Progenitor cell of endocrine pancreas (in vitro differentiated cells): ENCODE data around the gene MXD4. TPM values are rescaled to one million over a fixed set of nuclear protein-coding genes. Genes with fewer than 3 reads are reported as not detected.

Experiments used
- DNase-seq: peaks from one replicate; pipeline ENCODE4 v3.0.0; 2021; ENCODE audit warnings: low spot score; ENCODE audit not compliant: unreplicated experiment
- H3K27ac Mint-ChIP-seq: 2 replicates; pipeline ENCODE4 v1.8.0; 2021; ENCODE audit warnings: mild to moderate bottlenecking, moderate library complexity, mixed read lengths
- H3K27me3 Mint-ChIP-seq: 2 replicates; pipeline ENCODE4 v1.8.0; 2021; ENCODE audit warnings: mixed read lengths
- H3K36me3 Mint-ChIP-seq: 2 replicates; pipeline ENCODE4 v1.8.0; 2022; ENCODE audit warnings: mixed read lengths; ENCODE audit not compliant: insufficient read depth
- H3K4me1 Mint-ChIP-seq: 2 replicates; pipeline ENCODE4 v1.8.0; 2021; ENCODE audit warnings: low read depth, mixed read lengths
- H3K4me3 Mint-ChIP-seq: 2 replicates; pipeline ENCODE4 v1.8.0; 2021; ENCODE audit warnings: low read depth, mild to moderate bottlenecking, moderate library complexity, mixed read lengths
- H3K9me3 Mint-ChIP-seq: 2 replicates; pipeline ENCODE4 v1.8.0; 2021; ENCODE audit warnings: low read depth, mixed read lengths
- CTCF ChIP-seq: fragments of 200-600 bp; sonication (generic); IDR thresholded peaks from one replicate; pipeline ENCODE4 v1.5.0; 2021; ENCODE audit warnings: antibody characterized with exemption, mild to moderate bottlenecking; ENCODE audit not compliant: unreplicated experiment
- total RNA-seq: library from RNA; stranded (reverse); gene quantifications from 2 replicates; pipeline ENCODE4 v1.2.1, GENCODE V29; 2021

MXD4 gene
- total RNA-seq, 1 donor from 2014 or later = 121 TPM

GRCh38 chr4:2284161-2284933 lies 22.4 kb upstream of the MXD4 start:
- H3K4me1 Mint-ChIP-seq = no peaks in the 10 kb centered on the region
- TF ChIP-seq CTCF = no peak

GRCh38 chr4:2283199-2283711 lies 21.3 kb upstream of the MXD4 start:
- TF ChIP-seq CTCF = no peak
- no peaks in the 10 kb centered on the region for H3K9me3 Mint-ChIP-seq
- no peak overlapping the region for H3K27ac Mint-ChIP-seq
- no peak for DNase-seq
- no peaks in the 10 kb centered on the region for H3K36me3 Mint-ChIP-seq
- no peaks in the 10 kb centered on the region for H3K4me1 Mint-ChIP-seq
- peaks cover 2% of the 10 kb centered on the region for H3K27me3 Mint-ChIP-seq
- no peak overlapping the region for H3K4me3 Mint-ChIP-seq

More at GRCh38 chr4:2284161-2284933, 22.4 kb upstream of the MXD4 start:
- no peak overlapping the region for H3K27ac Mint-ChIP-seq
- peaks cover 2% of the 10 kb centered on the region for H3K27me3 Mint-ChIP-seq
- H3K36me3 Mint-ChIP-seq = no peaks in the 10 kb centered on the region
- H3K4me3 Mint-ChIP-seq = no peak overlapping the region
- H3K9me3 Mint-ChIP-seq = no peaks in the 10 kb centered on the region
- no peak for DNase-seq

- H3K4me3 Mint-ChIP-seq = no peak overlapping the region
Measured at GRCh38 chr4:2281575-2282343, 19.9 kb upstream of the MXD4 start.

GRCh38 chr4:2280531-2281300 lies 18.8 kb upstream of the MXD4 start:
- no peak for DNase-seq
- no peaks in the 10 kb centered on the region for H3K36me3 Mint-ChIP-seq
- H3K4me1 Mint-ChIP-seq = no peaks in the 10 kb centered on the region
- no peak for TF ChIP-seq CTCF
- no peaks in the 10 kb centered on the region for H3K9me3 Mint-ChIP-seq
- H3K27me3 Mint-ChIP-seq = peaks cover 2% of the 10 kb centered on the region
- no peak overlapping the region for H3K4me3 Mint-ChIP-seq
- no peak overlapping the region for H3K27ac Mint-ChIP-seq

More at GRCh38 chr4:2281575-2282343, 19.9 kb upstream of the MXD4 start:
- peak; percentile 19 for TF ChIP-seq CTCF
- Mint-ChIP-seq H3K27me3 (peaks cover 2% of the 10 kb centered on the region), H3K27ac (no peak overlapping the region), H3K36me3 (no peaks in the 10 kb centered on the region), H3K4me1 (no peaks in the 10 kb centered on the region), H3K9me3 (no peaks in the 10 kb centered on the region)
- DNase-seq = no peak

GRCh38 chr4:2277956-2278355 lies 16.0 kb upstream of the MXD4 start:
- TF ChIP-seq CTCF = no peak
- no peak for DNase-seq
- Mint-ChIP-seq H3K4me3 (no peak overlapping the region), H3K9me3 (no peaks in the 10 kb centered on the region), H3K4me1 (peaks cover 10% of the 10 kb centered on the region), H3K27me3 (peaks cover 3% of the 10 kb centered on the region), H3K36me3 (no peaks in the 10 kb centered on the region), H3K27ac (no peak overlapping the region)
